ENCODE results near the gene NPIPB13. TPM values are rescaled to one million over a fixed set of nuclear protein-coding genes. Genes with fewer than 3 reads are reported as not detected.

The NPIPB13 gene
- total and polyA plus RNA-seq, 10 of the 15 experiments (the other 5 are each of a cell fraction or from before 2014, with no cell fraction given), result 0.15 to 13.2 (median 3.0) TPM

Small RNA genes lying within 50 kb of the gene (small RNA-seq; reads per million reads assigned to genes)
- not detected for gene AC106782.4

Other genes with a start within 250 kb of the NPIPB13 start
Only the 7 nearest of the 22 such genes appear.
- gene MAPK3, start 125.3 kb downstream of the NPIPB13 start, total RNA-seq (2014; rRNA removed), result 38.2 and 39.0 TPM in 2 replicates
- 16.5 and 18.9 TPM in 2 replicates for gene MAPK3, start 125.3 kb downstream of the NPIPB13 start, total RNA-seq (2014; rRNA removed; fragmentation: Illumina TruSeq; extraction: Trizol)
- 57.0 and 60.2 TPM in 2 replicates for gene MAPK3, start 125.3 kb downstream of the NPIPB13 start, total RNA-seq (2021)
- gene MAPK3, start 125.3 kb downstream of the NPIPB13 start, polyA plus RNA-seq (2011; rRNA removed), result 22.9 and 60.6 TPM in 2 replicates
- gene MAPK3, start 125.3 kb downstream of the NPIPB13 start, polyA plus RNA-seq (2014; fragmentation: Illumina TruSeq; extraction: Trizol), result 50.5 and 74.1 TPM in 2 replicates
- gene MAPK3, start 125.3 kb downstream of the NPIPB13 start, polyA plus RNA-seq (2014; fragmentation: Nextera tagmentation; extraction: Ambion mirVana), result 1 to 10 TPM in 1 of 2 experiments, under 1 TPM in 1; 0.66 to 3.3 TPM
- 54.2 and 61.3 TPM in 2 replicates for gene MAPK3, start 125.3 kb downstream of the NPIPB13 start, polyA plus RNA-seq (2014; rRNA removed)
- 10 to 100 TPM; 14.3 to 15.4 TPM for gene MAPK3, start 125.3 kb downstream of the NPIPB13 start, polyA plus RNA-seq (2016; fragmentation: Nextera tagmentation; extraction: Ambion mirVana)
- 500 and 561 TPM in 2 replicates for gene CORO1A, start 64.9 kb downstream of the NPIPB13 start, total RNA-seq (2014; rRNA removed)
- 819 and 863 TPM in 2 replicates for gene CORO1A, start 64.9 kb downstream of the NPIPB13 start, total RNA-seq (2014; rRNA removed; fragmentation: Illumina TruSeq; extraction: Trizol)
- gene CORO1A, start 64.9 kb downstream of the NPIPB13 start, total RNA-seq (2021), result 1,368 and 1,405 TPM in 2 replicates
- 244 and 599 TPM in 2 replicates for gene CORO1A, start 64.9 kb downstream of the NPIPB13 start, polyA plus RNA-seq (2011; rRNA removed)
- gene CORO1A, start 64.9 kb downstream of the NPIPB13 start, polyA plus RNA-seq (2014; fragmentation: Illumina TruSeq; extraction: Trizol), result 71.8 and 624 TPM in 2 replicates
- 10 to 100 TPM; 16.3 to 35.3 TPM for gene CORO1A, start 64.9 kb downstream of the NPIPB13 start, polyA plus RNA-seq (2014; fragmentation: Nextera tagmentation; extraction: Ambion mirVana)
- gene CORO1A, start 64.9 kb downstream of the NPIPB13 start, polyA plus RNA-seq (2014; rRNA removed), result 1,464 and 1,782 TPM in 2 replicates
- gene CORO1A, start 64.9 kb downstream of the NPIPB13 start, polyA plus RNA-seq (2016; fragmentation: Nextera tagmentation; extraction: Ambion mirVana), result 100 to 1,000 TPM; 805 to 918 TPM
- 49.1 and 64.6 TPM in 2 replicates for gene BOLA2B, start 54.8 kb downstream of the NPIPB13 start, total RNA-seq (2014; rRNA removed)
- 122 and 125 TPM in 2 replicates for gene BOLA2B, start 54.8 kb downstream of the NPIPB13 start, total RNA-seq (2014; rRNA removed; fragmentation: Illumina TruSeq; extraction: Trizol)
- 180 and 183 TPM in 2 replicates for gene BOLA2B, start 54.8 kb downstream of the NPIPB13 start, total RNA-seq (2021)
- gene BOLA2B, start 54.8 kb downstream of the NPIPB13 start, polyA plus RNA-seq (2011; rRNA removed), result 39.9 and 40.3 TPM in 2 replicates
- 36.7 and 47.3 TPM in 2 replicates for gene BOLA2B, start 54.8 kb downstream of the NPIPB13 start, polyA plus RNA-seq (2014; fragmentation: Illumina TruSeq; extraction: Trizol)
- gene BOLA2B, start 54.8 kb downstream of the NPIPB13 start, polyA plus RNA-seq (2014; fragmentation: Nextera tagmentation; extraction: Ambion mirVana), result 100 to 1,000 TPM; 139 to 168 TPM
- gene BOLA2B, start 54.8 kb downstream of the NPIPB13 start, polyA plus RNA-seq (2014; rRNA removed), result 84.5 and 101 TPM in 2 replicates
- gene BOLA2B, start 54.8 kb downstream of the NPIPB13 start, polyA plus RNA-seq (2016; fragmentation: Nextera tagmentation; extraction: Ambion mirVana), result 100 to 1,000 TPM; 273 to 292 TPM
- gene SLX1A, start 54.6 kb downstream of the NPIPB13 start, total RNA-seq (2014; rRNA removed), result 56.3 and 65.6 TPM in 2 replicates
- gene SLX1A, start 54.6 kb downstream of the NPIPB13 start, total RNA-seq (2014; rRNA removed; fragmentation: Illumina TruSeq; extraction: Trizol), result 11.6 and 12.1 TPM in 2 replicates
- gene SLX1A, start 54.6 kb downstream of the NPIPB13 start, total RNA-seq (2021), result 56.4 and 88.1 TPM in 2 replicates
- 14.7 and 17.1 TPM in 2 replicates for gene SLX1A, start 54.6 kb downstream of the NPIPB13 start, polyA plus RNA-seq (2011; rRNA removed)
- gene SLX1A, start 54.6 kb downstream of the NPIPB13 start, polyA plus RNA-seq (2014; fragmentation: Illumina TruSeq; extraction: Trizol), result 7.7 and 9.8 TPM in 2 replicates
- 10 to 100 TPM in 1 of 2 experiments, 1 to 10 TPM in 1; 2.5 to 11.0 TPM for gene SLX1A, start 54.6 kb downstream of the NPIPB13 start, polyA plus RNA-seq (2014; fragmentation: Nextera tagmentation; extraction: Ambion mirVana)
- 43.2 and 70.8 TPM in 2 replicates for gene SLX1A, start 54.6 kb downstream of the NPIPB13 start, polyA plus RNA-seq (2014; rRNA removed)
- 100 to 1,000 TPM; 110 to 123 TPM for gene SLX1A, start 54.6 kb downstream of the NPIPB13 start, polyA plus RNA-seq (2016; fragmentation: Nextera tagmentation; extraction: Ambion mirVana)
- 2.0 and 3.9 TPM in 2 replicates for gene SULT1A3, start 49.2 kb downstream of the NPIPB13 start, total RNA-seq (2014; rRNA removed)
- 6.0 and 6.9 TPM in 2 replicates for gene SULT1A3, start 49.2 kb downstream of the NPIPB13 start, total RNA-seq (2014; rRNA removed; fragmentation: Illumina TruSeq; extraction: Trizol)
- gene SULT1A3, start 49.2 kb downstream of the NPIPB13 start, total RNA-seq (2021), result 4.3 and 4.6 TPM in 2 replicates
- gene SULT1A3, start 49.2 kb downstream of the NPIPB13 start, polyA plus RNA-seq (2011; rRNA removed), result 4.6 and 7.2 TPM in 2 replicates
- gene SULT1A3, start 49.2 kb downstream of the NPIPB13 start, polyA plus RNA-seq (2014; fragmentation: Illumina TruSeq; extraction: Trizol), result 12.8 and 15.8 TPM in 2 replicates
- gene SULT1A3, start 49.2 kb downstream of the NPIPB13 start, polyA plus RNA-seq (2014; fragmentation: Nextera tagmentation; extraction: Ambion mirVana), result 1 to 10 TPM; 6.1 to 7.3 TPM
- 3.1 and 3.3 TPM in 2 replicates for gene SULT1A3, start 49.2 kb downstream of the NPIPB13 start, polyA plus RNA-seq (2014; rRNA removed)
- 1 to 10 TPM; 6.3 to 8.2 TPM for gene SULT1A3, start 49.2 kb downstream of the NPIPB13 start, polyA plus RNA-seq (2016; fragmentation: Nextera tagmentation; extraction: Ambion mirVana)
- 25.1 and 27.9 TPM in 2 replicates for gene CD2BP2, start 106.8 kb upstream of the NPIPB13 start, total RNA-seq (2014; rRNA removed)
- 26.5 and 29.3 TPM in 2 replicates for gene CD2BP2, start 106.8 kb upstream of the NPIPB13 start, total RNA-seq (2014; rRNA removed; fragmentation: Illumina TruSeq; extraction: Trizol)
- gene CD2BP2, start 106.8 kb upstream of the NPIPB13 start, total RNA-seq (2021), result 47.9 and 52.8 TPM in 2 replicates
- gene CD2BP2, start 106.8 kb upstream of the NPIPB13 start, polyA plus RNA-seq (2011; rRNA removed), result 36.7 and 46.6 TPM in 2 replicates
- 26.8 and 33.3 TPM in 2 replicates for gene CD2BP2, start 106.8 kb upstream of the NPIPB13 start, polyA plus RNA-seq (2014; fragmentation: Illumina TruSeq; extraction: Trizol)
- 1 to 10 TPM; 3.3 to 5.5 TPM for gene CD2BP2, start 106.8 kb upstream of the NPIPB13 start, polyA plus RNA-seq (2014; fragmentation: Nextera tagmentation; extraction: Ambion mirVana)
- gene CD2BP2, start 106.8 kb upstream of the NPIPB13 start, polyA plus RNA-seq (2014; rRNA removed), result 34.3 and 35.8 TPM in 2 replicates
- gene CD2BP2, start 106.8 kb upstream of the NPIPB13 start, polyA plus RNA-seq (2016; fragmentation: Nextera tagmentation; extraction: Ambion mirVana), result 10 to 100 TPM; 44.5 to 46.0 TPM
- gene TBC1D10B, start 122.0 kb upstream of the NPIPB13 start, total RNA-seq (2014; rRNA removed), result 19.5 and 25.5 TPM in 2 replicates
- 11.5 TPM in 2 replicates for gene TBC1D10B, start 122.0 kb upstream of the NPIPB13 start, total RNA-seq (2014; rRNA removed; fragmentation: Illumina TruSeq; extraction: Trizol)
- gene TBC1D10B, start 122.0 kb upstream of the NPIPB13 start, total RNA-seq (2021), result 44.0 and 51.2 TPM in 2 replicates
- gene TBC1D10B, start 122.0 kb upstream of the NPIPB13 start, polyA plus RNA-seq (2011; rRNA removed), result 6.4 and 11.4 TPM in 2 replicates
- gene TBC1D10B, start 122.0 kb upstream of the NPIPB13 start, polyA plus RNA-seq (2014; fragmentation: Illumina TruSeq; extraction: Trizol), result 15.7 and 19.0 TPM in 2 replicates
- gene TBC1D10B, start 122.0 kb upstream of the NPIPB13 start, polyA plus RNA-seq (2014; fragmentation: Nextera tagmentation; extraction: Ambion mirVana), result 1 to 10 TPM; 2.2 to 4.4 TPM
- gene TBC1D10B, start 122.0 kb upstream of the NPIPB13 start, polyA plus RNA-seq (2014; rRNA removed), result 26.2 and 30.7 TPM in 2 replicates
- 10 to 100 TPM in 1 of 2 experiments, 1 to 10 TPM in 1; 6.9 to 11.6 TPM for gene TBC1D10B, start 122.0 kb upstream of the NPIPB13 start, polyA plus RNA-seq (2016; fragmentation: Nextera tagmentation; extraction: Ambion mirVana)

Measured in GM12878 (cell line).